ENCODE data around the gene ZNF75A. TPM values are rescaled to one million over a fixed set of nuclear protein-coding genes. Genes with fewer than 3 reads are reported as not detected.

ZNF75A gene
- total RNA-seq, 4 donors from 2014 or later = 24.0 to 28.2 (median 25.7) TPM

DNA sequence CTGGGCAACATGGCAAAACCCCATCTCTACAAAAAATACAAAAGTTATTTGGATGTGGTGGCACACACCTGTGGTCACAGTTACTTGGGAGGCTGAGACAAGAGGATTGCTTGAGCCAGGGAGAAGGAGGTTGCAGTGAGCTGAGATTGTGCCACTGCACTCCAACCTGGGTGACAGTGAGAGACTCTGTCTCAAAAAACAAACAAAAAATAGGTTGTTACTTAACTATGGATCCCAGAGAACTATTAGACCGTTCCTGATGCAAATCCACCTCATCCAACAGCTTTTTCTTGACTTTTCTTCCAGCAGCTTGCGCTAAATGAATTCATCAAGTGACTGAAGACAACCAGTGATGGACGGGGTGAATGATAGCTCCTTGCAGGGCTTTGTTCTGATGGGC is 50.3 kb downstream of the ZNF75A start, which contains the start of gene OR2C1:
Gene OR2C1, plus strand, starts transcription at position 301 of the 400 bp plus-strand sequence. Its CDS starts 52 bp downstream, at position 353.
- DNase-seq (ENCODE audit: low spot score in 2 of 2) = no peak
- Histone ChIP-seq H3K27ac (no peak within 1 kb of the TSS), H3K4me3 (no peak within 1 kb of the TSS), H3K4me1 (no peaks in the 10 kb centered on the region), H3K36me3 (peaks cover 0 to 17% (median 0%) of the 10 kb centered on the region in 3 donors), H3K27me3 (no peaks in the 10 kb centered on the region), H3K9me3 (peaks cover 0 to 23% (median 0%) of the 10 kb centered on the region in 4 donors)
- TF ChIP-seq, protein P1, sequence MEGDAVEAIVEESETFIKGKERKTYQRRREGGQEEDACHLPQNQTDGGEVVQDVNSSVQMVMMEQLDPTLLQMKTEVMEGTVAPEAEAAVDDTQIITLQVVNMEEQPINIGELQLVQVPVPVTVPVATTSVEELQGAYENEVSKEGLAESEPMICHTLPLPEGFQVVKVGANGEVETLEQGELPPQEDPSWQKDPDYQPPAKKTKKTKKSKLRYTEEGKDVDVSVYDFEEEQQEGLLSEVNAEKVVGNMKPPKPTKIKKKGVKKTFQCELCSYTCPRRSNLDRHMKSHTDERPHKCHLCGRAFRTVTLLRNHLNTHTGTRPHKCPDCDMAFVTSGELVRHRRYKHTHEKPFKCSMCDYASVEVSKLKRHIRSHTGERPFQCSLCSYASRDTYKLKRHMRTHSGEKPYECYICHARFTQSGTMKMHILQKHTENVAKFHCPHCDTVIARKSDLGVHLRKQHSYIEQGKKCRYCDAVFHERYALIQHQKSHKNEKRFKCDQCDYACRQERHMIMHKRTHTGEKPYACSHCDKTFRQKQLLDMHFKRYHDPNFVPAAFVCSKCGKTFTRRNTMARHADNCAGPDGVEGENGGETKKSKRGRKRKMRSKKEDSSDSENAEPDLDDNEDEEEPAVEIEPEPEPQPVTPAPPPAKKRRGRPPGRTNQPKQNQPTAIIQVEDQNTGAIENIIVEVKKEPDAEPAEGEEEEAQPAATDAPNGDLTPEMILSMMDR (IDR thresholded peaks at IDR 0.05) = no peak
- TF ChIP-seq POLR2A (IDR thresholded peaks at IDR 0.05) (no peak), EP300 (IDR thresholded peaks at IDR 0.05) (no peak)
- WGBS, 2 donors = 76 to 79% methylated on average over 3 of the region's 3 CpGs

DNA sequence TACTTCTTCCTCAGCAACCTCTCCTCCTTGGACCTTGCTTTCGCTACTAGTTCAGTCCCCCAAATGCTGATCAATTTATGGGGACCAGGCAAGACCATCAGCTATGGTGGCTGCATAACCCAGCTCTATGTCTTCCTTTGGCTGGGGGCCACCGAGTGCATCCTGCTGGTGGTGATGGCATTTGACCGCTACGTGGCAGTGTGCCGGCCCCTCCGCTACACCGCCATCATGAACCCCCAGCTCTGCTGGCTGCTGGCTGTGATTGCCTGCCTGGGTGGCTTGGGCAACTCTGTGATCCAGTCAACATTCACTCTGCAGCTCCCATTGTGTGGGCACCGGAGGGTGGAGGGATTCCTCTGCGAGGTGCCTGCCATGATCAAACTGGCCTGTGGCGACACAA is 50.8 kb downstream of the ZNF75A start:
- 80 to 87% methylated on average over 10 of the region's 10 CpGs for WGBS, 2 donors
- peaks cover 0 to 17% (median 0%) of the 10 kb centered on the region in 3 donors for H3K36me3 ChIP-seq
- no peaks in the 10 kb centered on the region for H3K4me1 ChIP-seq
- no peak overlapping the region for H3K27ac ChIP-seq
- H3K4me3 ChIP-seq = no peak overlapping the region
- DNase-seq (ENCODE audit: low spot score in 2 of 2) = no peak
- no peaks in the 10 kb centered on the region for H3K27me3 ChIP-seq
- peaks cover 0 to 26% (median 0%) of the 10 kb centered on the region in 4 donors for H3K9me3 ChIP-seq
- TF ChIP-seq, protein P1 (IDR thresholded peaks at IDR 0.05) = no peak
- no peak for TF ChIP-seq POLR2A (IDR thresholded peaks at IDR 0.05)
- TF ChIP-seq EP300 (IDR thresholded peaks at IDR 0.05) = no peak

GRCh38 chr16:3358871-3359270 is 53.6 kb downstream of the ZNF75A start:
- Histone ChIP-seq H3K27me3 (no peaks in the 10 kb centered on the region), H3K4me1 (no peaks in the 10 kb centered on the region), H3K9me3 (peaks cover 0 to 29% (median 3%) of the 10 kb centered on the region in 4 donors), H3K4me3 (no peak overlapping the region), H3K27ac (no peak overlapping the region), H3K36me3 (peaks cover 0 to 17% (median 0%) of the 10 kb centered on the region in 3 donors)
- DNase-seq (ENCODE audit: low spot score in 2 of 2) = no peak
- WGBS, 2 donors = 15 to 17% methylated on average over 1 of the region's 1 CpG
- TF ChIP-seq EP300 (IDR thresholded peaks at IDR 0.05) (no peak), POLR2A (IDR thresholded peaks at IDR 0.05) (no peak)
- TF ChIP-seq, protein P1 (IDR thresholded peaks at IDR 0.05) = no peak

DNA sequence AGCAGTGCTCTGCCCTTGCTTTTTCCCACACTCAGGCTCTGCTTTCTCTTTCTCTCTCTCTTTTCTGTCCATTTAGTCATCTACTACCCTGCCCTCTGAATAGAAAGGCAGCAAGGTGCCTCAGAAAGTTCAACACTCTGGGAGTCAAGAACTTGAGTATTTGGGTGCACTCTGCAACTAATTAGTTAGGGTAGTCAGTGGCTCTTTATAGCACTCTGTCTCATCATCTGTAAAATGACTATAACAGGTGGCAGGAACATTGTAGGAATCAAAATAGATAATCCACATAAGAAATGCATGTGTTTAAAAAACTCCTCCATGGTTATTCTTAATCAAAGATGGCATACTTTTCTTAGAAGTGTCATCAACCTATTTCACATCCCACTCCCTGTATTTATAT is 57.6 kb downstream of the ZNF75A start:
- peaks cover 0 to 44% (median 5%) of the 10 kb centered on the region in 4 donors for H3K9me3 ChIP-seq
- no peak overlapping the region for H3K4me3 ChIP-seq
- H3K4me1 ChIP-seq = no peaks in the 10 kb centered on the region
- no peaks in the 10 kb centered on the region for H3K27me3 ChIP-seq
- TF ChIP-seq, protein P1 (IDR thresholded peaks at IDR 0.05) = no peak
- TF ChIP-seq EP300 (IDR thresholded peaks at IDR 0.05) (no peak), POLR2A (IDR thresholded peaks at IDR 0.05) (no peak)
- DNase-seq (ENCODE audit: low spot score in 2 of 2) = no peak
- no peaks in the 10 kb centered on the region for H3K36me3 ChIP-seq
- H3K27ac ChIP-seq = no peak overlapping the region

GRCh38 chr16:3363793-3364192 is 58.5 kb downstream of the ZNF75A start:
- H3K27ac ChIP-seq = no peak overlapping the region
- 95 to 96% methylated on average over 7 of the region's 7 CpGs for WGBS, 2 donors
- H3K36me3 ChIP-seq = no peaks in the 10 kb centered on the region
- no peaks in the 10 kb centered on the region for H3K27me3 ChIP-seq
- no peak for TF ChIP-seq EP300 (IDR thresholded peaks at IDR 0.05)
- no peak for TF ChIP-seq POLR2A (IDR thresholded peaks at IDR 0.05)
- TF ChIP-seq, protein P1 (IDR thresholded peaks at IDR 0.05) = no peak
- DNase-seq (ENCODE audit: low spot score in 2 of 2) = no peak
- H3K4me1 ChIP-seq = no peaks in the 10 kb centered on the region
- peaks cover 0 to 41% (median 5%) of the 10 kb centered on the region in 4 donors for H3K9me3 ChIP-seq
- H3K4me3 ChIP-seq = no peak overlapping the region

Data from tibial nerve (tissue), 4 donors.